Stimulated activated naive B cell treated with anti-CD40 and anti-IgM and Interleukin-4, amounts not matched to agents 10 μg/mL and 1 μg/mL and 100 μg/mL, for 72 hours (primary cell): Measurements from ENCODE around the gene PIAS2.
"Not testable (repeated sequence)": the region's sequence is repeated elsewhere in the genome, so short reads cannot be mapped to it uniquely, and the experiment has no call there.

Experiments
- ATAC-seq, 2 donors: fragments of 150-1000 bp; cut with Tn5 transposase; replicated peaks; 2 replicates each; pipeline ENCODE4 v1.10.0; 2021; ENCODE audit warnings: moderate library complexity in 1 of 2
- DNase-seq: peaks from one replicate; pipeline ENCODE4 v3.0.0; 2021
- H3K27ac Mint-ChIP-seq: one replicate; pipeline ENCODE4 v1.8.0; 2022; ENCODE audit warnings: mild to moderate bottlenecking, mixed read lengths
- H3K27me3 Mint-ChIP-seq, 2 donors: one replicate each; pipeline ENCODE4 v1.8.0; 2022; ENCODE audit warnings: mixed read lengths in 2 of 2
- H3K36me3 Mint-ChIP-seq, 2 donors: one replicate each; pipeline ENCODE4 v1.8.0; 2022; ENCODE audit warnings: mixed read lengths in 2 of 2, mild to moderate bottlenecking in 1 of 2
- H3K4me1 Mint-ChIP-seq, 2 donors: one replicate each; pipeline ENCODE4 v1.8.0; 2022; ENCODE audit warnings: mixed read lengths in 2 of 2, mild to moderate bottlenecking in 1 of 2
- H3K4me3 Mint-ChIP-seq, 2 donors: one replicate each; pipeline ENCODE4 v1.8.0; 2022; ENCODE audit warnings: mild to moderate bottlenecking in 2 of 2, mixed read lengths in 2 of 2, moderate library complexity in 1 of 2
- H3K9me3 Mint-ChIP-seq, 2 donors: one replicate each; pipeline ENCODE4 v1.8.0; 2022; ENCODE audit warnings: mixed read lengths in 2 of 2, mild to moderate bottlenecking in 1 of 2

The PIAS2 gene

DNA sequence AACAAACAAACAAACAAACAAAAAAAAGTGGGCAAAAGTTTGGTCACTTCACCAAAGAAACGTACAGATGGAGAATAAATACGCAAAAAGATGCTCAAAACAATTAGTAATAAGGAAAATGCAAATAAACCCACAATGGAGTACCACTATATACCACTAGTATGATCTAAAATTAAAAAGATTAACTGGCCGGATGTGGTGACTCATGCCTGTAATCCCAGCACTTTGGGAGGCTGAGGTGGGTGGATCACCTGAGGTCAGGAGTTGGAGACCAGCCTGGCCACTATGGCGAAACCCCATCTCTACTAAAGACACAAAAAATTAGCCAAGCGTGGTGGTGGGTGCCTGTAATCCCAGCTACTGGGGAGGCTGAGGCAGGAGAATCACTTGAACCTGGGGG is 84.9 kb downstream of the PIAS2 start:
- H3K9me3 Mint-ChIP-seq, H3K4me1 Mint-ChIP-seq, H3K27me3 Mint-ChIP-seq, H3K4me3 Mint-ChIP-seq, DNase-seq, ATAC-seq, H3K27ac Mint-ChIP-seq: not testable (repeated sequence)
- peaks cover 28 to 53% of the 10 kb centered on the region in 2 donors for H3K36me3 Mint-ChIP-seq

DNA sequence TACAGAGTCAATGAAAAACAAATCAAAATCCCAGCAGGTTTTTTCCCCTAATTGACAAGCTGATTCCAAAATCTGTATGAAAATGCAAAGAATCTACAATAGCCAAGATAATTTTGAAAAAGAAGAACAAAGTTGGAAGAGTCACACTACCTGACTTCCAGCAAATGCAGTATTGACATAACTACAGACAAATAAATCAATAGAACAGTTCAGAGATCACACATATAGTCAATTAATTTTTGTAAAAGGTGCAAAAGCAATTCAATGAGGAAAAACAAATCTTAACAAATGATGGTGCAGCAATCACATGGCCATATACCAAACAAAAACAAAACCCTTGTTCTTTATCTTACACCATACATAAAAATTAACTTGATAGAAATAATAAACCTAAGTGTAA is 85.9 kb downstream of the PIAS2 start:
- Mint-ChIP-seq H3K9me3 (no peaks in the 10 kb centered on the region), H3K36me3 (peaks cover 31 to 52% of the 10 kb centered on the region in 2 donors), H3K4me1 (no peaks in the 10 kb centered on the region), H3K4me3 (no peak overlapping the region), H3K27ac (no peak overlapping the region), H3K27me3 (no peaks in the 10 kb centered on the region)
- ATAC-seq: no peak
- DNase-seq: no peak

DNA sequence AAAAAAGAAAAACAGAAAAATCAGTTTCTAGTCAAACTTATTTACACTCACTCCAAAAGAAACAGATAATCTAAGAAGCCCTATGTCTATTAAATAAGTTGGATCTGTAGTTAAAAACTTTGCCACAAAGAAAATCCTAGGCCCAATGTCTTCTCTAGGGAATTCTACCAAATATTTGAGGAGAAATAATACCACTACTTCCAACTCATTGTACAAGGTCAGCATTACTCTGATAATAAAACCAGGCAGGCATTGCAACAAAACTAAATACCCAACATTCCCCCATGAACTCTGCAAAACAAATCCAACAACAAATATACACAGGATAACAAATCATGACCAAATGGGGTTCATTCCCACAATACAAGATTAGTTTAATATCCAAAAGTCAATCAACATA is 86.7 kb downstream of the PIAS2 start:
- no peaks in the 10 kb centered on the region for H3K4me1 Mint-ChIP-seq
- no peak overlapping the region for H3K27ac Mint-ChIP-seq
- H3K36me3 Mint-ChIP-seq: peaks cover 34 to 55% of the 10 kb centered on the region in 2 donors
- DNase-seq (no peak), ATAC-seq (no peak)
- no peak overlapping the region for H3K4me3 Mint-ChIP-seq
- H3K27me3 Mint-ChIP-seq: no peaks in the 10 kb centered on the region
- H3K9me3 Mint-ChIP-seq: no peaks in the 10 kb centered on the region

DNA sequence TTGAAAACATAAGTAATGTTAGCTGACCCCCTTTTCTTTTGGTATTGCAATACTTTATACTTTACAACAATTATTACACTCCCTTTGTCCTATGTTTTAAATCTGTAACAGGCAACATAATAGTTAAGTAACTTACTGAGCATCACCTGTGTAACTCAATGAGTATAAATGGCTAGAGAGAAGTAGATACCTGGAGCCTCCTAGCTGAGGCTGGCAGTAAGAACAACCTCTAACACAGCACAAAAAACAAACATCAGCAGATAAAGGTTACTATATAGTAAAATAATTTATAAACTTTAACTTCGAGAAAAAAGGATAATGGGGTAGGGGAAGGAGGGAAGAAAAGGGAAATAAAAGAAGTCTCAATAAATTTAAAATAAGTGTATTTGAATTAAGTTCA is 87.4 kb downstream of the PIAS2 start:
- Mint-ChIP-seq H3K4me1 (no peaks in the 10 kb centered on the region), H3K36me3 (peaks cover 37 to 62% of the 10 kb centered on the region in 2 donors), H3K9me3 (no peaks in the 10 kb centered on the region), H3K27me3 (no peaks in the 10 kb centered on the region), H3K27ac (no peak overlapping the region), H3K4me3 (no peak overlapping the region)
- DNase-seq (no peak), ATAC-seq (no peak)

DNA sequence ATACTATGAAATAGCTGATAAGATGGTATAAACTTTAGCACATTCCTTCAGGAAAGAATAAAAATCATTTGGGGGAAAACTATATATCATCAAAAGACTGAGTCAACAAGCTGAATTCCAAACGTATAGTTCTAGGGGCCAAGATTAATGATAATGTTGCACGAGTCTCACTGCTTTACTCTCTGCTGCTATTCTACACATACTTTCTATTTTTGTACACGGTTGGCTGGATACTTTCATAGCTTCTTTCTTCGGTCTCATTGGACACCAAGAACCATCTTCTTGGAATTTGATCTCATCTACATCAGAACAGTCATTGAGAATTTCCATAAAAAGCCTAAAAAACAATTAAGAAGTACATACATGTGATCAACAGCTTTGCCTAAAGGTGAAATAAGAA is 87.8 kb downstream of the PIAS2 start:
- ATAC-seq (no peak), DNase-seq (no peak)
- Mint-ChIP-seq H3K4me3 (no peak overlapping the region), H3K4me1 (no peaks in the 10 kb centered on the region), H3K27me3 (no peaks in the 10 kb centered on the region), H3K36me3 (peaks cover 38 to 61% of the 10 kb centered on the region in 2 donors), H3K27ac (no peak overlapping the region), H3K9me3 (no peaks in the 10 kb centered on the region)

DNA sequence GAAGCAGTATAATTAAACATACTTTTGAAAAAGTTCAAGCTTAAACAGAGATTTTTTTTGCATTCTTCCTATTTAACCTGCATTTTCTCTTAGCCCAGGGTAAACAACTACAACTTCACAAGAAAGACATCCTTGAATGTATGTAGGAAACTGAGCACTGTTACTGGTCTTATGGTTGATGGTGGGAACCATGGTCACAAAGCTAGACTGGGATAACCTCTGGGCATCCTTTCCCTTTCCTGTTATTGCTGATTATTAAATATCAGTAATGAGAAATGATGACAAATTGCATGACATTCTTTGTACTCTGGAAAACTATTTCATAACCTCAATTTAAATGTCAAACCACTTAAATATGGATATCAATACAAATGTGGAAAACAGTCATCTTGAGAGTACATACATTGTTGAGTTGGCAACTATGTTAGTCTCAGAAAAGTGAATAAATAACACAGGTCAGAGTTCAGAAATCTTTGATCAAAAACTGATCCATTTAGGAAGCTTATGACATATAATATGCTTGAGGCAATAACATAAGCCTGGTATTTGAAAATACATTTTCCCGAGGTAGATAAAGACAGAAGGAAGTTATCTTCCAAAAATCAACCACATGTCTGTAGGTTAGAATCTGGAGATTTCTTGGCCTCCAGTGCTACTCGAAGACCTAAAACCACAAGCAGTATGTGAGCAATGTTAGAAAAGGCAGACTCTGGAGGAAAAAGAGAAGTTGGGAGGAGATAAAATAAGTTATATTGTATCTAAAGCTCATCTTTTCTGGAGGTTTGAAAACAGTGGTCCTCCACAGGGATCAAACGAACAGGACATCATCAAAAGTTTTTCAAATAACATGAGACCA is 95.2 kb downstream of the PIAS2 start:
- no peaks in the 10 kb centered on the region for H3K9me3 Mint-ChIP-seq
- peaks cover 4 to 7% of the 10 kb centered on the region in 2 donors for H3K4me1 Mint-ChIP-seq
- no peak for DNase-seq
- peak; percentile 41 to 48 for ATAC-seq
- H3K27ac Mint-ChIP-seq: no peak overlapping the region
- peaks cover 21 to 42% of the 10 kb centered on the region in 2 donors for H3K36me3 Mint-ChIP-seq
- no peaks in the 10 kb centered on the region for H3K27me3 Mint-ChIP-seq
- no peak overlapping the region for H3K4me3 Mint-ChIP-seq

DNA sequence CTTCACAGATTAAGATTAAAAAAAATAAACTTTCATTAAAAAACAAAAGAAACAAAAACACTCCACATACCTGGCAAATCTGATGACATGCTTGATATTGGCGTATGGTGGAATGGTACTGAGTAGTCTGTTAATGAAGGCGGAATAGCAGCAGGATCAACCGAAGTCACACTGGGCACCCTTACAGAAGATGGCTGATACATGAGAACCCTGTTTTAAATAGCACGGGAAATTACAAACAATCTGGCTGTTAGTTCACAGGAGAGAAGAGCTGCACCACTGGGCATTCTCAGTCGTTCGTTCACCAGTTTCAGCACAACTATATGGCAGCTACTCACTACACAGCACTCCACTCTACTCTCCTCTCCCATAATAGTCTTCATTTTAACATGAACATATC is 96.4 kb downstream of the PIAS2 start:
- ATAC-seq (no peak), DNase-seq (no peak)
- no peak overlapping the region for H3K27ac Mint-ChIP-seq
- H3K36me3 Mint-ChIP-seq: peaks cover 17 to 36% of the 10 kb centered on the region in 2 donors
- H3K4me1 Mint-ChIP-seq: peaks cover 4 to 7% of the 10 kb centered on the region in 2 donors
- H3K9me3 Mint-ChIP-seq: no peaks in the 10 kb centered on the region
- no peaks in the 10 kb centered on the region for H3K27me3 Mint-ChIP-seq
- no peak overlapping the region for H3K4me3 Mint-ChIP-seq

DNA sequence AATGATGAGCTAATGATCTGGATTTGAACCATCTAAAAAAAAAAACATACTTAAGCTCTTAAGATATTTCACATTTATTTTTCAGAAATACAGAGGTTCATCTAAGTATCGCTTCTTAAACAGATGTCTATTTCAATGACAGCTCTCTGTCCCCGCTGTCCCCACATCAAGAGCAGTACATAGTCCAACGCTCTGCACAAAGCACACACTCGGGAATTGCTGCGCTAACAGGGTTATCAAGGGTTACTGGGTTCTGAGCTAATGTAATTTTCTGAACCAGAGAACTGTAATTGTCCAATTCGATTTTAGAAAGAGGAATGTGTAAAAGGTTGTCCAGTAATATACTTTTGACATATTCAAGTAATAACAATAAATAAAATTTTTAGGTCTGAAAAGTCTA is 101.6 kb downstream of the PIAS2 start:
- Mint-ChIP-seq H3K9me3 (no peaks in the 10 kb centered on the region), H3K4me1 (no peaks in the 10 kb centered on the region), H3K27me3 (no peaks in the 10 kb centered on the region)

DNA sequence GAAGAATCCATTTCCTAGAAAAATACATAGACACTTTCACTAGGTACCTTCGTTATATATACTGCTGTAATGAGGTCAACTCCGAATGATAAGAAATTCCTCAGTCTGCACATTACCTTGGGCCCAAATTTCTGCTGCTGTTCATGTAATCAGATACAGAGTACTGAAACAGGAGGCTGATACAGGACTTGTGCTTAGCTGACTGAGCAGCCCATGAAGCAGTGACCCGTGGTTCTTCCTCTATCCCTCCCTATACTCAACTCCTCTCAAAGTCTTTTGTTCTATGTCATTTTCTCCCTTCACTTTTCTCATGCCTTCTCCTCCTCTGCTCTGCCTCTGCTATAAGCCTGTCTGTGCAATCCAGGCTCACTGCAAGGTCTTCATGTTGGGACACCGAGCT is 102.9 kb downstream of the PIAS2 start:
- Mint-ChIP-seq H3K27me3 (no peaks in the 10 kb centered on the region), H3K36me3 (peaks cover 3 to 15% of the 10 kb centered on the region in 2 donors), H3K9me3 (no peaks in the 10 kb centered on the region), H3K4me3 (no peak overlapping the region), H3K4me1 (no peaks in the 10 kb centered on the region), H3K27ac (no peak overlapping the region)
- ATAC-seq (no peak), DNase-seq (no peak)

More for the DNA sequence above, 101.6 kb downstream of the PIAS2 start:
- no peak for ATAC-seq
- Mint-ChIP-seq H3K27ac (no peak overlapping the region), H3K4me3 (no peak overlapping the region), H3K36me3 (peaks cover 3 to 19% of the 10 kb centered on the region in 2 donors)
- no peak for DNase-seq

DNA sequence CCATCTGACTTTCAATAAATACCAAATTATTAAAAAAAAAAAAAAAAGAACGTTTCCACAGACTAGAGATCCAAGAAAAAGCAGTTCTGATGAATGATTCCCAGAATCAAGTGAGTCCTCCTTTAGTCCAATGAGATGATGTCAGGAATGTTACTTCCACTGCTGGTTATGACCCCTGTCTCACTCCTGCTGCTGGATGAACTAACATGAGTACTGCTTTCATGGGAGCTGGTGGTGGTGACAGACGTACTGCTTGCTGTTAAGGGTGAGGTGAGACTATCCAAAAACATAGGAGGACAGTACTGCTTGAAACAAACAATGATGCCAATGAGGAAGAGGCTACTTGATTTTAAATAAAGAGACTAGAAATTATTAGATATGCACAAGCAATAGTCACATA is 105.0 kb downstream of the PIAS2 start:
- no peak overlapping the region for H3K27ac Mint-ChIP-seq
- no peak for DNase-seq
- no peaks in the 10 kb centered on the region for H3K27me3 Mint-ChIP-seq
- peaks cover 3 to 9% of the 10 kb centered on the region in 2 donors for H3K36me3 Mint-ChIP-seq
- no peak overlapping the region for H3K4me3 Mint-ChIP-seq
- H3K4me1 Mint-ChIP-seq: no peaks in the 10 kb centered on the region
- no peak for ATAC-seq
- H3K9me3 Mint-ChIP-seq: no peaks in the 10 kb centered on the region

DNA sequence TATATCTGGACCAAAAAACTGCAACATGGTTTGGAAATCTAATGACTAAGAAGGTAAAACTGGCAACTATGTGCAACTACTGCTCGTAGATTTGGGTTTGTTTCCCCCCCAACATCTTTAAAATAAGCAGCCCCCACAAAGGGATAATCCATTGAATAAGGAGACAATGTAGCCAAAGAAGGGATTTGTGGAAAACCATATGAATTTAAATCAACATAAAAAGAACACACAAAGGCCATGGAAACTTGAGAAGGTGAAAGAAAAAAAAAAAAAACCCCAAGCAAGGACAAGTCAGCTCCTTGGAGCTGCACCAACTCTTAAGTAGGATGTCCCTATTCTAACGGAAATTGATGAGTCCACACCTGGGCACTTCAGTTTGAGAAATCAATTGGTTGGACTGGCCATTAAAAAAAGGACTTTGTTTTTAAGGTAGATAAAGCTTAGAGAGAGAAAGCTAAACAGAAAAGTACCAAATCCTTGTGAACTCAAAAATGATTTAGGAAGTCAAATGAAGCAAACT is 106.8 kb downstream of the PIAS2 start:
- no peak overlapping the region for H3K4me3 Mint-ChIP-seq
- ATAC-seq (no peak), DNase-seq (no peak)
- H3K36me3 Mint-ChIP-seq: peaks cover 3 to 9% of the 10 kb centered on the region in 2 donors
- H3K27ac Mint-ChIP-seq: no peak overlapping the region
- H3K4me1 Mint-ChIP-seq: no peaks in the 10 kb centered on the region
- no peaks in the 10 kb centered on the region for H3K27me3 Mint-ChIP-seq
- H3K9me3 Mint-ChIP-seq: no peaks in the 10 kb centered on the region

DNA sequence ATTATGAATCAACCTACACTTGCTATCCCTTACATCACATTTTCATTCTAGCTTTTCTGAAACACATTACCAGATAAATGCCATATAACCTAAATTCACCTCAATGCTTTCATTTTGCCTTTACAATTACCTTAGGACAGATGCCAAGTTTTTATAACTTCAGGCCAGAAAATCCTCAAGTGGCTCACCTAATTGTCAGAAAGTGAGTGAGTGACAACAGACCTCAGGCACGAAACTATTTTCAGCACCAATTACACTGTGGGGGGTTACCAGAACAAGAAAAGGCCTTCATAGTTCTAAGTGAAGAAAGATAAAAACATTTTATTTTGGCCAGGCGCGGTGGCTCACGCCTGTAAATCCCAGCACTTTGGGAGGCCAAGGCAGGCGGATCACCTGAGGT is 108.2 kb downstream of the PIAS2 start:
- Mint-ChIP-seq H3K4me3 (no peak overlapping the region), H3K4me1 (no peaks in the 10 kb centered on the region), H3K9me3 (peaks cover 3 to 4% of the 10 kb centered on the region in 2 donors), H3K36me3 (peaks cover 2 to 9% of the 10 kb centered on the region in 2 donors), H3K27me3 (no peaks in the 10 kb centered on the region), H3K27ac (no peak overlapping the region)
- ATAC-seq: no peak
- DNase-seq: no peak

DNA sequence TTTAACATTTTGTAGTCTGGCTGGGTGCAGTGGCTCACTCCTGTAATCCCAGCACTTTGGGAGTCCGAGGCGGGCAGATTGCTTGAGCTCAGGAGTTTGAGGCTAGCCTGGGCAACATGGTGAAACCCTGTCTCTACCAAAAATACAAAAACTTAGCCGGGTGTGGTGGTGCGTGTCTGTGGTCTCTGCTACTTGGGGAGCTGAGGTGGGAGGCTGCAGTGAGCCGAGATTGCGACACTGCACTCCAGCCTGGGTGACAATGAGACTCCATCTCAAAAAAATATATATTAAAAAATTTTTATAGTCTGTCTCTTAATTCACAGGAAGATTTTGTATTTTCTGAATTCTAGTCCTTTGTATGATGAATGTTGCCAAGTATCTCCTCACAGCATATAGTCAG is 121.4 kb downstream of the PIAS2 start:
- not testable (repeated sequence) for H3K36me3 Mint-ChIP-seq, H3K4me1 Mint-ChIP-seq, H3K9me3 Mint-ChIP-seq, H3K4me3 Mint-ChIP-seq, DNase-seq, ATAC-seq, H3K27ac Mint-ChIP-seq, H3K27me3 Mint-ChIP-seq

DNA sequence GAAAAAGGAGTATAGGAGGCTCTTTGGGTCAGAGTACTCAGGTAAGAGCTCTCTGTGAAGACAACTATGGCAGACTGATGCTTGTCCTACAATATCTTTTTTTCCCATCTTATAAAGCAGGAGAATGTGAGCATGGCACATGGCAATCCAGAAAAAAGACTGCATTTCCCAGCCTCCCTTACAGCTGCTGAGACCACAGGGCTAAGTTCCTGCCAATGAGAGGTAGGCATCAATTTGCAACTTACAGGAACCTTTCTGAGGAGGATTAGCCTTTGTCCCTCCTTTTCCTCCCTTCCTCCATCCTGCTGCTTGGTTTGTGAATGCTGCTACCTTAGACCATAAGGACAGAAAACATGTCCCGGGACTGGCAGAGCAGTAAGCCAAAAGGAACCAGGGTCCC is 122.7 kb downstream of the PIAS2 start:
- ATAC-seq: no peak
- H3K4me3 Mint-ChIP-seq: no peak overlapping the region
- no peaks in the 10 kb centered on the region for H3K4me1 Mint-ChIP-seq
- peaks cover 3 to 14% of the 10 kb centered on the region in 2 donors for H3K36me3 Mint-ChIP-seq
- no peaks in the 10 kb centered on the region for H3K27me3 Mint-ChIP-seq
- DNase-seq: no peak
- no peak overlapping the region for H3K27ac Mint-ChIP-seq
- peaks cover 6 to 10% of the 10 kb centered on the region in 2 donors for H3K9me3 Mint-ChIP-seq

DNA sequence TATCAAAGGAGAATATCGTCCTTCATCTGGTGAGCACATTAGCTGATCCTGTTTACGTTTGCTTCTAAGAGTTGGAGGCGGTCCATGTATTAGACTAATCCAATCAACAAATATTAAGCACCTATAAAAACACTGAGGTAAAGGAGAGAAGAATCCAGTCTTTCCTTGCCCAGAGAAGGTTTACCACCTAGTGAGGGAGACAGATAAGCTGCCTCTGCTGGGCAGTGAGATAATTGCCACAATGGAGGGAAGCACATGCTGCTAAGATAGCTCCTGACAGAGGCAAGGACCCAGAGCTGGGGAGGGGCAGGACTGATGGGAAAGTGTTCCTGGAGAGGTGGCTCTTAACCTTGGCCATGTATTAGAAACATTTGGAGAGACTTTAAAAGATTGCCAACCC is 123.7 kb downstream of the PIAS2 start:
- no peak for ATAC-seq
- no peaks in the 10 kb centered on the region for H3K27me3 Mint-ChIP-seq
- H3K27ac Mint-ChIP-seq: no peak overlapping the region

More for the DNA sequence above, 123.7 kb downstream of the PIAS2 start:
- no peak overlapping the region for H3K4me3 Mint-ChIP-seq
- H3K36me3 Mint-ChIP-seq: peaks cover 3 to 14% of the 10 kb centered on the region in 2 donors
- no peaks in the 10 kb centered on the region for H3K4me1 Mint-ChIP-seq
- DNase-seq: no peak
- H3K9me3 Mint-ChIP-seq: peaks cover 6 to 10% of the 10 kb centered on the region in 2 donors
